A673 (cell line): ENCODE results near the gene KPNA4. TPM values are rescaled to one million over a fixed set of nuclear protein-coding genes. Genes with fewer than 3 reads are reported as not detected.

Experiments used
- BruUV-seq: library from RNA; stranded (reverse); fragments of 400-500 nt; replicated peaks from 2 replicates; lab custom pipeline; 2021; lab: Mats Ljungman, UMichigan
- CTCF ChIA-PET: fragments of 300-600 bp; sonication (Branson Sonifier 250); formaldehyde crosslinking; loops from one replicate; lab custom pipeline; 2022; ENCODE audit warnings: antibody characterized with exemption; lab: Charles Lee
- POLR2A ChIA-PET: fragments of 300-600 bp; sonication (Branson Sonifier 250); formaldehyde crosslinking; loops from one replicate; lab custom pipeline; 2022; ENCODE audit warnings: antibody characterized with exemption; ENCODE audit not compliant: low non-redundant PET; lab: Charles Lee
- DNase-seq: peaks from one replicate; pipeline ENCODE4 v3.0.0-alpha.2; 2015; ENCODE audit warnings: low spot score
- H3K27ac ChIP-seq: fragments of 200-600 bp; sonication (generic); 2 replicates; pipeline ENCODE4 v1.5.1; 2016; ENCODE audit warnings: mixed run types, low read depth, mild to moderate bottlenecking, mixed read lengths, antibody characterized with exemption, low read length; ENCODE audit not compliant: poor library complexity, severe bottlenecking
- H3K27me3 ChIP-seq: fragments of 200-600 bp; sonication (generic); replicated peaks from 2 replicates; pipeline ENCODE4 v1.6.1; 2017; ENCODE audit warnings: mixed run types, low read depth, mild to moderate bottlenecking, mixed read lengths, antibody characterized with exemption, low read length; ENCODE audit not compliant: insufficient read depth, poor library complexity
- H3K36me3 ChIP-seq: fragments of 200-600 bp; sonication (generic); 2 replicates; pipeline ENCODE4 v1.6.1; 2016; ENCODE audit warnings: mixed run types, mild to moderate bottlenecking, mixed read lengths, antibody characterized with exemption, low read length; ENCODE audit not compliant: insufficient read depth, poor library complexity, severe bottlenecking
- H3K4me1 ChIP-seq: fragments of 200-600 bp; sonication (generic); 2 replicates; pipeline ENCODE4 v1.6.1; 2017; ENCODE audit warnings: mixed run types, mild to moderate bottlenecking, mixed read lengths, antibody characterized with exemption, low read length; ENCODE audit not compliant: insufficient read depth, poor library complexity, severe bottlenecking
- H3K4me3 ChIP-seq: fragments of 200-600 bp; sonication (generic); 2 replicates; pipeline ENCODE4 v1.5.1; 2016; ENCODE audit warnings: low read depth, mixed run types, mild to moderate bottlenecking, mixed read lengths, low read length; ENCODE audit not compliant: poor library complexity, severe bottlenecking
- H3K9me3 ChIP-seq: fragments of 200-600 bp; sonication (generic); 2 replicates; pipeline ENCODE4 v1.6.1; 2016; ENCODE audit warnings: mixed run types, low read depth, mild to moderate bottlenecking, mixed read lengths, antibody characterized with exemption, low read length; ENCODE audit not compliant: poor library complexity, severe bottlenecking
- EZH2 ChIP-seq: fragments of 200-600 bp; sonication (generic); IDR thresholded peaks from 2 replicates; pipeline ENCODE4 v1.6.1; 2017; ENCODE audit warnings: borderline replicate concordance, low read depth, mild to moderate bottlenecking, mixed read lengths, antibody characterized with exemption, low read length; ENCODE audit not compliant: poor library complexity, severe bottlenecking
- intact Hi-C: fragments of 100-400 bp; cut with micrococcal nuclease; formaldehyde crosslinking; loops from one replicate; pipeline ENCODE4 v1.10.0; 2022; ENCODE audit not compliant: unreplicated experiment
- total RNA-seq: library from RNA; stranded (reverse); gene quantifications from 2 replicates; pipeline ENCODE4 v1.2.3, GENCODE V29; 2021
- TF ChIP-seq, protein P1 (sequence below): fragments of 300-800, 200-600 bp; sonication (generic); conservative IDR thresholded peaks from 2 replicates; pipeline ENCODE4 v1.5.1; 2017; ENCODE audit warnings: low read depth, mild to moderate bottlenecking, antibody characterized with exemption, low read length, moderate library complexity, mixed read lengths

Gene KPNA4
- total RNA-seq, 1 experiment from 2014 or later: 88.5 TPM

DNA sequence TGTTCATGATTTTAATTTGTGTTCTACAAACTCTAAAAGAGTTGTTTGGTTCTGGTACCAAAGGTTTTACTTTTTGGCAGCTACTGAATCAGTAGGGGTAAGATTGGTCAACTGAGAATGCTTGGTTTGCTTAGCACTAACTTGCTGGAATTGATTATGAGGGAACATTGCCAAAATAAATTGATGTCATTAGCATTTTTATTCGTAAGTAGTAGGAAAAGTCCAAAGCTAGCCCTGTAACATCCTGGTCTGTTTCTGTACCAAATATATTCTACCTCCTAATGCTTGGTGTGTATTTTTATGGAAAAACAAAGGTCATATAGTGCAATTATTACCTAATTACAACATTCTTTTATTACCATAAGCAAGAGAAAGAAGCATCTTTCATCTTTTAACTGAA, 35.9 kb upstream of the KPNA4 start:
- no peak for DNase-seq
- intact Hi-C loops: no loop called here
- ChIA-PET POLR2A (no interaction called here), CTCF (no interaction called here)
- H3K9me3 ChIP-seq: no peaks in the 10 kb centered on the region
- no peak for TF ChIP-seq EZH2
- TF ChIP-seq, protein P1, sequence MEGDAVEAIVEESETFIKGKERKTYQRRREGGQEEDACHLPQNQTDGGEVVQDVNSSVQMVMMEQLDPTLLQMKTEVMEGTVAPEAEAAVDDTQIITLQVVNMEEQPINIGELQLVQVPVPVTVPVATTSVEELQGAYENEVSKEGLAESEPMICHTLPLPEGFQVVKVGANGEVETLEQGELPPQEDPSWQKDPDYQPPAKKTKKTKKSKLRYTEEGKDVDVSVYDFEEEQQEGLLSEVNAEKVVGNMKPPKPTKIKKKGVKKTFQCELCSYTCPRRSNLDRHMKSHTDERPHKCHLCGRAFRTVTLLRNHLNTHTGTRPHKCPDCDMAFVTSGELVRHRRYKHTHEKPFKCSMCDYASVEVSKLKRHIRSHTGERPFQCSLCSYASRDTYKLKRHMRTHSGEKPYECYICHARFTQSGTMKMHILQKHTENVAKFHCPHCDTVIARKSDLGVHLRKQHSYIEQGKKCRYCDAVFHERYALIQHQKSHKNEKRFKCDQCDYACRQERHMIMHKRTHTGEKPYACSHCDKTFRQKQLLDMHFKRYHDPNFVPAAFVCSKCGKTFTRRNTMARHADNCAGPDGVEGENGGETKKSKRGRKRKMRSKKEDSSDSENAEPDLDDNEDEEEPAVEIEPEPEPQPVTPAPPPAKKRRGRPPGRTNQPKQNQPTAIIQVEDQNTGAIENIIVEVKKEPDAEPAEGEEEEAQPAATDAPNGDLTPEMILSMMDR: no peak
- H3K4me3 ChIP-seq: no peak overlapping the region
- no TSS peak for BruUV-seq
- H3K27me3 ChIP-seq: no peaks in the 10 kb centered on the region
- no peaks in the 10 kb centered on the region for H3K4me1 ChIP-seq
- no peaks in the 10 kb centered on the region for H3K36me3 ChIP-seq
- no peak overlapping the region for H3K27ac ChIP-seq

DNA sequence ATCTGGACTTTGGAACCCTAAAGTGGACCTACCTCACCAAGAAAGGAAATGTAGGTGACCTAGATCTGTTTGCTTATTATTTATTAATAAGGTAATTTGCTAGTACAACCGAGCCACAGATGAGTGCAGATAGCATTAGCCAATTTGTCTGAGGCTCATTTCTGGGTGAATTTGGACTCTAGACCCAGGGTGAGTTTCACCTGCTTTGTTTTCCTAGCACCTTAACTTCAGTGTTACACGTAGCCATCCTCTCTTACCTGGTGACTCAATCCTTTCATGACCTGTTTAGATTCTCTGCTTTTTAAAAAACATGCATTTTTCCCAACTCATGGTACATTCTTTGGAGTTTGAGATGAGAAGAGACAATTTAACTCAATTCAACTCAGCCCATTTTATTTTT, 33.5 kb upstream of the KPNA4 start:
- no TSS peak for BruUV-seq
- Histone ChIP-seq H3K36me3 (no peaks in the 10 kb centered on the region), H3K4me1 (no peaks in the 10 kb centered on the region), H3K27me3 (no peaks in the 10 kb centered on the region), H3K9me3 (no peaks in the 10 kb centered on the region), H3K27ac (no peak overlapping the region), H3K4me3 (no peak overlapping the region)
- ChIA-PET CTCF (no interaction called here), POLR2A (no interaction called here)
- TF ChIP-seq, protein P1: no peak
- intact Hi-C loops: no loop called here
- no peak for DNase-seq

DNA sequence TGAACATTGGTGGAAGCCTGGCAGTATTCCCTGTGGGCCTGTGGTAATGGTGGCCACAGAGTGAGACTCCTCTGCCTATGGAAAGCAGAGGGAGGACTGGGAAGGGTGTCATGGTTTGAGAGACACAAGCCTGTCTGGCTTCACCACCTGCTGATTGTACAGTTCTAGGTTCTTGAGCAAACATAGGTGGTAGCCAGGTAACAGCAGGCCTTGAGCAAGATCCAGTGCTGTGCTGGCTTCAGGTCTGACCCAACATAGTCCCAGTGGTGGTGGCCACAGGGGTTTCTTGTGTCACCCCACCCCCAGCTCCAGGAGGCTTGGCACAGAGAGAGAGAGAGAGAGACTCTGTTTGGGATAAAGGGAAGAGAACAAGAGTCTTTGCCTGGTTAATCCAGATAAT, 22.7 kb upstream of the KPNA4 start:
- H3K27me3 ChIP-seq: no peaks in the 10 kb centered on the region
- H3K36me3 ChIP-seq: no peaks in the 10 kb centered on the region
- H3K9me3 ChIP-seq: no peaks in the 10 kb centered on the region
- no peak for DNase-seq
- no peak overlapping the region for H3K27ac ChIP-seq
- ChIA-PET POLR2A (no interaction called here), CTCF (no interaction called here)
- no TSS peak for BruUV-seq
- no peaks in the 10 kb centered on the region for H3K4me1 ChIP-seq
- intact Hi-C loops: no loop called here
- H3K4me3 ChIP-seq: no peak overlapping the region
- no peak for TF ChIP-seq EZH2
- TF ChIP-seq, protein P1: no peak
